HG02623 (cell line): ENCODE data around the gene SH3BP2.
"Not testable (repeated sequence)": the region's sequence is repeated elsewhere in the genome, so short reads cannot be mapped to it uniquely, and the experiment has no call there.

Source experiments
- ATAC-seq: cut with Tn5 transposase; IDR thresholded peaks from one replicate; pipeline ENCODE4 v1.9.1; 2021; ENCODE audit warnings: moderate library complexity; ENCODE audit not compliant: unreplicated experiment

The SH3BP2 gene

GRCh38 chr4:2762486-2763370 is 30.2 kb upstream of the SH3BP2 start:
- ATAC-seq, result not testable (repeated sequence)

GRCh38 chr4:2763511-2763967 is 29.3 kb upstream of the SH3BP2 start:
- no peak for ATAC-seq

- no peak for ATAC-seq
These were observed 26.9 kb upstream of the SH3BP2 start for GRCh38 chr4:2765832-2766526.

- ATAC-seq, result no peak
These were observed 25.7 kb upstream of the SH3BP2 start for GRCh38 chr4:2767046-2767704.

- ATAC-seq, result no peak
These were observed 25.2 kb upstream of the SH3BP2 start for GRCh38 chr4:2767705-2768074.

- ATAC-seq, result no peak
These were observed 24.8 kb upstream of the SH3BP2 start for GRCh38 chr4:2768124-2768523.

GRCh38 chr4:2768921-2769336 is 24.0 kb upstream of the SH3BP2 start:
- ATAC-seq, result no peak

GRCh38 chr4:2771264-2771663 is 21.6 kb upstream of the SH3BP2 start:
- ATAC-seq, result no peak

GRCh38 chr4:2780643-2781042 is 12.2 kb upstream of the SH3BP2 start:
- not testable (repeated sequence) for ATAC-seq

GRCh38 chr4:2781911-2782310 is 11.0 kb upstream of the SH3BP2 start:
- no peak for ATAC-seq

GRCh38 chr4:2783790-2784189 is 9.1 kb upstream of the SH3BP2 start:
- no peak for ATAC-seq

GRCh38 chr4:2785613-2786012 is 7.3 kb upstream of the SH3BP2 start:
- no peak for ATAC-seq

- no peak for ATAC-seq
These were observed 6.7 kb upstream of the SH3BP2 start for GRCh38 chr4:2786152-2786671.

GRCh38 chr4:2786794-2787229 is 6.1 kb upstream of the SH3BP2 start:
- peak; percentile 12 for ATAC-seq

GRCh38 chr4:2787230-2788100 is 5.4 kb upstream of the SH3BP2 start:
- ATAC-seq, result peak; percentile 71

GRCh38 chr4:2788101-2788500 is 4.8 kb upstream of the SH3BP2 start:
- ATAC-seq, result no peak

- ATAC-seq, result no peak
These were observed 4.3 kb upstream of the SH3BP2 start for GRCh38 chr4:2788532-2789103.

- no peak for ATAC-seq
These were observed 3.5 kb upstream of the SH3BP2 start for GRCh38 chr4:2789351-2789750.

- ATAC-seq, result no peak
These were observed 2.9 kb upstream of the SH3BP2 start for GRCh38 chr4:2789793-2790582.
